Measurements from ENCODE around the gene THRSP. TPM values are rescaled to one million over a fixed set of nuclear protein-coding genes. Genes with fewer than 3 reads are reported as not detected.

Gene THRSP
- total and polyA plus RNA-seq, 2 experiments from 2014 or later, result not detected

DNA sequence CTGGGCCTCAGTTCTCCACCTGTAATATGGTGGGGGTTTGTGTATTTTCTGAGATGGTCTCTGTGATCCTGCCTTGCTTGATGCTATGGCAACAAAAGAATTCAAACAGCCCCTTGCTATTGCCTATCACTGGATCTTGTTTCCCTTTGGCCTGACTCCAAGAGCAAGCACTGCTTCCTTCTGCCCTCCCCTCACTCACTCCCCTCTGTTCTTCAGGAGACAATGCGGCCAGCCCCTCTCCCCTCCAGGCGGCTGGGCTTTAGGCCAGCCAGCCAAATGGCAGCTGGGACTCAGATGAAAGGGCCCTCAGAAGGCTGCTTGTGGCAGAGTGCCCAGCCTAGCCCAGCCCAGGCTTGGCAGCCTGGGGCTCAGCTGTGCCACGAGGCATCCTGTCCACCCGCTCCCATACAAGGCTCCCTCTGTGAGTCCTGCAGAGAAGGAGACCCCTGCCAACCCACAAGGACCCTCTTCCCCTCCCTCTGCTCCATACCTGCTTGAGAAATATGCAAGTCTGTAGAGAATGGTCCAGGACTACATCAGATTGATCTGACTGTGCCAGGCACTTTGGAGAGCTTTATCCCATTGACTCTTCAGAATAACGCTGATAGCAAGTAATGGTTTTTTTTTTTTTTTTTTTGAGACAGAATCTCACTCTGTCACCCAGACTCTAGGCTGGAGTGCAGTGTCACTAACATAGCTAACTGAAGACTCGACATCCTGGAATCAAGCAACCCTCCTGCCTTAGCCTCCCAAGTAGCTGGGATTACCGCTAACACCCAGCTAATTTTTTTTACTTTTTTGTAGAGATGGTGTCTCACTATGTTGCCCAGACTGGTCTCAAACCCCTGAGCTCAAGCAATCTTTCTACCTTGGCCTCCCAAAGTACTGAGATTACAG lies 33.0 kb upstream of the THRSP start:
- Histone ChIP-seq H3K36me3 (ENCODE audit: insufficient read depth) (no peaks in the 10 kb centered on the region), H3K4me2 (no peak overlapping the region), H3K9me2 (ENCODE audit: insufficient read depth) (no peaks in the 10 kb centered on the region), H2AFZ (peak overlapping the region; percentile 72), H3K79me2 (replicated peaks; ENCODE audit: insufficient read depth) (no peaks in the 10 kb centered on the region), H3K27me3 (ENCODE audit: insufficient read depth) (no peaks in the 10 kb centered on the region), H3K4me3 (no peak overlapping the region), H3F3A (replicated peaks; ENCODE audit: low read depth) (no peaks in the 10 kb centered on the region), H3K4me1 (ENCODE audit: insufficient read depth) (no peaks in the 10 kb centered on the region), H4K20me1 (replicated peaks; ENCODE audit: insufficient read depth) (no peaks in the 10 kb centered on the region), H3K27ac (ENCODE audit: low read depth) (no peak overlapping the region)
- TF ChIP-seq, protein P1, sequence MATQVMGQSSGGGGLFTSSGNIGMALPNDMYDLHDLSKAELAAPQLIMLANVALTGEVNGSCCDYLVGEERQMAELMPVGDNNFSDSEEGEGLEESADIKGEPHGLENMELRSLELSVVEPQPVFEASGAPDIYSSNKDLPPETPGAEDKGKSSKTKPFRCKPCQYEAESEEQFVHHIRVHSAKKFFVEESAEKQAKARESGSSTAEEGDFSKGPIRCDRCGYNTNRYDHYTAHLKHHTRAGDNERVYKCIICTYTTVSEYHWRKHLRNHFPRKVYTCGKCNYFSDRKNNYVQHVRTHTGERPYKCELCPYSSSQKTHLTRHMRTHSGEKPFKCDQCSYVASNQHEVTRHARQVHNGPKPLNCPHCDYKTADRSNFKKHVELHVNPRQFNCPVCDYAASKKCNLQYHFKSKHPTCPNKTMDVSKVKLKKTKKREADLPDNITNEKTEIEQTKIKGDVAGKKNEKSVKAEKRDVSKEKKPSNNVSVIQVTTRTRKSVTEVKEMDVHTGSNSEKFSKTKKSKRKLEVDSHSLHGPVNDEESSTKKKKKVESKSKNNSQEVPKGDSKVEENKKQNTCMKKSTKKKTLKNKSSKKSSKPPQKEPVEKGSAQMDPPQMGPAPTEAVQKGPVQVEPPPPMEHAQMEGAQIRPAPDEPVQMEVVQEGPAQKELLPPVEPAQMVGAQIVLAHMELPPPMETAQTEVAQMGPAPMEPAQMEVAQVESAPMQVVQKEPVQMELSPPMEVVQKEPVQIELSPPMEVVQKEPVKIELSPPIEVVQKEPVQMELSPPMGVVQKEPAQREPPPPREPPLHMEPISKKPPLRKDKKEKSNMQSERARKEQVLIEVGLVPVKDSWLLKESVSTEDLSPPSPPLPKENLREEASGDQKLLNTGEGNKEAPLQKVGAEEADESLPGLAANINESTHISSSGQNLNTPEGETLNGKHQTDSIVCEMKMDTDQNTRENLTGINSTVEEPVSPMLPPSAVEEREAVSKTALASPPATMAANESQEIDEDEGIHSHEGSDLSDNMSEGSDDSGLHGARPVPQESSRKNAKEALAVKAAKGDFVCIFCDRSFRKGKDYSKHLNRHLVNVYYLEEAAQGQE (IDR thresholded peaks at IDR 0.05; ENCODE audit: unreplicated experiment), result no peak
- no peak overlapping the region for H3K4me3 Mint-ChIP-seq
- ATAC-seq (peak; percentile 82), DNase-seq (ENCODE audit: low spot score) (peak; percentile 27)
- H3K27me3 Mint-ChIP-seq (ENCODE audit: insufficient read depth, low read depth, poor library complexity), result no peaks in the 10 kb centered on the region
- peaks cover 8% of the 10 kb centered on the region; the same call in 1 of the 3 replicates for H3K4me1 Mint-ChIP-seq
- H3K27ac Mint-ChIP-seq, result no peak overlapping the region
- no peaks in the 10 kb centered on the region for H3K36me3 Mint-ChIP-seq (ENCODE audit: low read depth)
- peaks cover 5% of the 10 kb centered on the region; the same call in 2 of the 3 replicates for H3K9me3 Mint-ChIP-seq

DNA sequence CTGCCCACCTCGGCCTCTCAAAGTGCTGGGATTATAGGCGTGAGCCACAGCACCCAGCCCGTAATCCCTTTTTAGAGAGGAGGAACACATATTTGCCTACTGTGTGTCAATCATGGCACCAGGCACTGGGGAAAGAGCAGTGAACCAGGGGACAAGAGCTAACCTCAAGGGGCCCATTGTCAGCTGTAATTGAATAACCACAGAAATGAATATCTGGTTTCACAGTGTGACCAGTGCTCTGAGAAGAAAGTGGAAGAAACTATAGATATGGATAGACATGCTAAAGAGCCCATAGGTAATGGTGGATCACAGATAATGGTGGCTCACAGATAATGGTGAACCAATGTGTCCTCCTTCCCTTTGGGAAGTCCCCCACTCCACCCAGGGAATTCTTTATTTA lies 32.0 kb upstream of the THRSP start:
- Histone ChIP-seq H2AFZ (no peak overlapping the region), H3K27me3 (ENCODE audit: insufficient read depth) (no peaks in the 10 kb centered on the region), H3K79me2 (replicated peaks; ENCODE audit: insufficient read depth) (no peaks in the 10 kb centered on the region), H3K36me3 (ENCODE audit: insufficient read depth) (no peaks in the 10 kb centered on the region), H3K4me2 (no peak overlapping the region), H3K4me3 (no peak overlapping the region), H3K9me2 (ENCODE audit: insufficient read depth) (no peaks in the 10 kb centered on the region), H3K4me1 (ENCODE audit: insufficient read depth) (no peaks in the 10 kb centered on the region), H3K27ac (ENCODE audit: low read depth) (no peak overlapping the region), H3F3A (replicated peaks; ENCODE audit: low read depth) (no peaks in the 10 kb centered on the region), H4K20me1 (replicated peaks; ENCODE audit: insufficient read depth) (no peaks in the 10 kb centered on the region)
- DNase-seq (ENCODE audit: low spot score) (no peak), ATAC-seq (no peak)
- no peaks in the 10 kb centered on the region for H3K27me3 Mint-ChIP-seq (ENCODE audit: insufficient read depth, low read depth, poor library complexity)
- H3K9me3 Mint-ChIP-seq, result peaks cover 5% of the 10 kb centered on the region; the same call in 1 of the 3 replicates
- H3K4me1 Mint-ChIP-seq, result peaks cover 8% of the 10 kb centered on the region; the same call in 1 of the 3 replicates
- no peaks in the 10 kb centered on the region for H3K36me3 Mint-ChIP-seq (ENCODE audit: low read depth)
- no peak overlapping the region for H3K4me3 Mint-ChIP-seq
- H3K27ac Mint-ChIP-seq, result no peak overlapping the region
- TF ChIP-seq CREB1 (CRISPR knock-in tag; IDR thresholded peaks at IDR 0.05; ENCODE audit: low read depth) (no peak), STAT1 (IDR thresholded peaks at IDR 0.05; ENCODE audit: unreplicated experiment) (no peak), CTCF (conservative IDR thresholded peaks at IDR 0.05; ENCODE audit: low read depth in 2 of 2) (no peak), JUNB (IDR thresholded peaks at IDR 0.05; ENCODE audit: unreplicated experiment) (no peak), EZH2phosphoT487 (IDR thresholded peaks at IDR 0.05; ENCODE audit: unreplicated experiment) (no peak), NANOG (IDR thresholded peaks at IDR 0.05; ENCODE audit: borderline replicate concordance) (no peak)
- TF ChIP-seq, protein P2, sequence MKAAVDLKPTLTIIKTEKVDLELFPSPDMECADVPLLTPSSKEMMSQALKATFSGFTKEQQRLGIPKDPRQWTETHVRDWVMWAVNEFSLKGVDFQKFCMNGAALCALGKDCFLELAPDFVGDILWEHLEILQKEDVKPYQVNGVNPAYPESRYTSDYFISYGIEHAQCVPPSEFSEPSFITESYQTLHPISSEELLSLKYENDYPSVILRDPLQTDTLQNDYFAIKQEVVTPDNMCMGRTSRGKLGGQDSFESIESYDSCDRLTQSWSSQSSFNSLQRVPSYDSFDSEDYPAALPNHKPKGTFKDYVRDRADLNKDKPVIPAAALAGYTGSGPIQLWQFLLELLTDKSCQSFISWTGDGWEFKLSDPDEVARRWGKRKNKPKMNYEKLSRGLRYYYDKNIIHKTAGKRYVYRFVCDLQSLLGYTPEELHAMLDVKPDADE (IDR thresholded peaks at IDR 0.05), result no peak
- TF ChIP-seq, protein P1 (IDR thresholded peaks at IDR 0.05; ENCODE audit: unreplicated experiment), result no peak
